Testis (tissue), 3 donors: ENCODE results near the gene CHRNA5. TPM values are rescaled to one million over a fixed set of nuclear protein-coding genes. Genes with fewer than 3 reads are reported as not detected.

Source experiments
- DNase-seq: peaks from one replicate; pipeline ENCODE4 v3.0.0-alpha.2; 2019
- H3K27ac ChIP-seq, 2 donors: fragments of 200-600 bp; sonication (generic); one replicate each; pipeline ENCODE4 v1.5.1; 2019
- H3K27me3 ChIP-seq: fragments of 200-600 bp; sonication (generic); one replicate; pipeline ENCODE4 v1.5.1; 2019
- H3K36me3 ChIP-seq: fragments of 200-600 bp; sonication (generic); one replicate; pipeline ENCODE4 v1.5.1; 2017; ENCODE audit warnings: low read depth; ENCODE audit errors: missing control alignments
- H3K4me1 ChIP-seq: fragments of 200-600 bp; sonication (generic); one replicate; pipeline ENCODE4 v1.5.1; 2019
- H3K4me3 ChIP-seq, 2 donors: fragments of 200-600 bp; sonication (generic); one replicate each; pipeline ENCODE4 v1.5.1; 2017 to 2019
- H3K9me3 ChIP-seq: fragments of 200-600 bp; sonication (generic); one replicate; pipeline ENCODE4 v1.5.1; 2017
- POLR2A ChIP-seq: fragments of 450-650 bp; IDR thresholded peaks from one replicate; pipeline ENCODE4 v1.6.1; 2017; ENCODE audit warnings: antibody characterized with exemption, mild to moderate bottlenecking, moderate library complexity
- WGBS, 2 donors: methylation state at CpG; one replicate each; pipeline ENCODE4 v1.1.5; 2018; 5-methylcytosine and 5-hydroxymethylcytosine counted together
- intact Hi-C: fragments of 100-400 bp; cut with DNase I; formaldehyde crosslinking; loops from one replicate; pipeline ENCODE4 v1.15.1; 2023; ENCODE audit warnings: low total_unique reads
- polyA plus RNA-seq: library from polyadenylated mRNA; stranded (reverse); fragments of 350-450 nt; fragmentation: Illumina TruSeq; extraction: RNeasy Lipid Tissue Mini Kit (QIAGEN cat#74804); gene quantifications from one replicate; pipeline ENCODE4 v1.2.3, GENCODE V29; 2014; ENCODE audit warnings: low read depth, low replicate concordance; ENCODE audit not compliant: insufficient read depth
- total RNA-seq, 2 donors: library from RNA; depleted of rRNA; stranded (reverse); fragments of >200 nt; gene quantifications; one replicate each; pipeline ENCODE4 v1.2.3, GENCODE V29; 2016
- TF ChIP-seq, protein P1 (sequence below), 3 experiments: fragments of 450-650 bp in 2 of 3; fragments of 200-600 bp in 1 of 3; sonication (generic) in 1 of 3; IDR thresholded peaks; one replicate each; pipeline ENCODE4 v1.5.1; 2016 to 2019; ENCODE audit warnings: antibody characterized with exemption in 3 of 3, mild to moderate bottlenecking in 2 of 3, moderate library complexity in 1 of 3

CHRNA5 gene
- total and polyA plus RNA-seq, 3 donors from 2014 or later, result 3.5 to 4.4 (median 3.7) TPM

DNA sequence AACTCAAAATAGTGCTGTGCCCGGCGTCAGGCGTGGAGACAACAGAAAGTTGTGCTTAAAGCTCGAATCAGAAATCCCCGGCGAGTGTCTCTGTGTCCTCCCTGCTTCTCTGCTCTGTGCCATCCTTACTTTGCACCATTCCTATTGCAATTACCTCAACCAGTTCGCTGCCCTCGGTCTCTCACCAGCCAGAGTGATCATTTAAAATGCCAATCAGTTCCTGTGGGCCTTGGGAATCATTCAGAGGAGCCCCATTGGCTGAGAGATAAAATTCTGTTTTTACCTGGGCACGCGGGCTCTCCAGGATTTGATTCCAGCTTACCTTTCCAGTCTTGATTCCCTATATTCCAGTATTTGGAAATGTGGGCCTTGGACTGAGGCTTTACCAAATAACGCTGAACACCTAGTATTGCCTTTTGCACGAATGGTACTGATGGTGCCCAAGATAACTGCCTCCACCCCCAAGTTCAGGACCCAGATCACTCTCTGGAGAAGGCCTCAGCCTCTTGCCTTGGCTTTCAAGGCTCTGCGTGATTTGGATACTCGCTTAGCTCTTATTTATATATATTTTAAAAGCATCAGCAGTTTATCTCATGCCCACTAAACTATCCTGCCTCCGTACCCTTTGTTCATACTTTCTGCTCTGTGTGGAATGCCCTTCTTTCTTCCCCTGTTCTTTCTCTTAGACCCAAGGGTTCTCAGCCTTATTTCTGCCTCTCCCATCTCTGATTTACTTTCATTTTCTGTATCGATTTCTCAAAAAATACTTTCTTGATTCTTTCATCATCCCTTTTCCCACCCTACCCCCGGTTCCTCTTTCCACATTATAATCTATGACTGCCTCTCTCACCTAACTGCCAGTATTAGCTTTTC lies 24.2 kb upstream of the CHRNA5 start:
- Histone ChIP-seq H3K27me3 (no peaks in the 10 kb centered on the region), H3K4me3 (peak overlapping the region; percentile 93 to 96), H3K27ac (peak overlapping the region; percentile 97 to 98), H3K36me3 (no peaks in the 10 kb centered on the region), H3K4me1 (peaks cover 11% of the 10 kb centered on the region), H3K9me3 (no peaks in the 10 kb centered on the region)
- DNase-seq, result no peak
- TF ChIP-seq, protein P1, sequence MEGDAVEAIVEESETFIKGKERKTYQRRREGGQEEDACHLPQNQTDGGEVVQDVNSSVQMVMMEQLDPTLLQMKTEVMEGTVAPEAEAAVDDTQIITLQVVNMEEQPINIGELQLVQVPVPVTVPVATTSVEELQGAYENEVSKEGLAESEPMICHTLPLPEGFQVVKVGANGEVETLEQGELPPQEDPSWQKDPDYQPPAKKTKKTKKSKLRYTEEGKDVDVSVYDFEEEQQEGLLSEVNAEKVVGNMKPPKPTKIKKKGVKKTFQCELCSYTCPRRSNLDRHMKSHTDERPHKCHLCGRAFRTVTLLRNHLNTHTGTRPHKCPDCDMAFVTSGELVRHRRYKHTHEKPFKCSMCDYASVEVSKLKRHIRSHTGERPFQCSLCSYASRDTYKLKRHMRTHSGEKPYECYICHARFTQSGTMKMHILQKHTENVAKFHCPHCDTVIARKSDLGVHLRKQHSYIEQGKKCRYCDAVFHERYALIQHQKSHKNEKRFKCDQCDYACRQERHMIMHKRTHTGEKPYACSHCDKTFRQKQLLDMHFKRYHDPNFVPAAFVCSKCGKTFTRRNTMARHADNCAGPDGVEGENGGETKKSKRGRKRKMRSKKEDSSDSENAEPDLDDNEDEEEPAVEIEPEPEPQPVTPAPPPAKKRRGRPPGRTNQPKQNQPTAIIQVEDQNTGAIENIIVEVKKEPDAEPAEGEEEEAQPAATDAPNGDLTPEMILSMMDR (IDR thresholded peaks at IDR 0.05), result no peak
- TF ChIP-seq POLR2A, result no peak
- intact Hi-C loops, result no loop called here
- WGBS, 2 donors, result 3 to 4% methylated on average over 13 to 17 of the region's 17 CpGs

DNA sequence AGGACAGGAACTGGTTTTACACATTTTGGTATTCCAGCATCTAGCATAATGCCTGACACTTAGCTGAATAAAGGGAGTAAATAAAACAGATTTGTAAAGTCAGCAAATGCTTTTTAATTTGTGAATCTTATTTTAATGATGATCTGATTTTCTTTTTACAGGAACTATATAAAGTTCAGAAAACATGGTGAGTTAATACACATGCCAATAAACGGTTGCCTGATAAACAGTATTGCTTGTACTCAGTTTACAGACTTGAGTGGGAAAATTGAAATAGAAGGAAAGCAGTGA lies 23.6 kb upstream of the CHRNA5 start:
- peak overlapping the region in 1 of 2 donors; percentile 96 for H3K4me3 ChIP-seq
- intact Hi-C loops, result no loop called here

DNA sequence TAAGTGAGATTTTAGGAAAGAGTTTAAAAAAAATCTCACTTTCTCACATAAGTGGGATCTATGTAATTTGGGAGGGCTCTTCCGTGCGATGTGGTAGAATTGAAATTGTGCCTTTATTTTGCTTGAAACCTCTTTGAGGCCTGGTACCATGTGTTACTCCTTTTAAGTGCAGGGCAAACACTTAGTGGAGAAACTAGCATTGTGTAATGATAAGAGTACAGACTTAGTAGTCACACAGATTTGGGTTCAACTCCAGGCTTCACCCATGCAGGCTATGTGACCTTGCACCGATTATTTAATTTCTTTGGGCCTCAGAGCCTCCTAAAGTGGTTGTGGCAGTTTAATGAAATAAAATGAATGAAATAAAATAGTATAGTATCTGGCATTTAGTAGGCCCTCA lies 22.7 kb upstream of the CHRNA5 start:
- no peaks in the 10 kb centered on the region for H3K9me3 ChIP-seq
- no peak overlapping the region for H3K27ac ChIP-seq
- H3K36me3 ChIP-seq, result no peaks in the 10 kb centered on the region
- no peaks in the 10 kb centered on the region for H3K27me3 ChIP-seq
- TF ChIP-seq, protein P1 (IDR thresholded peaks at IDR 0.05), result no peak
- no peak for TF ChIP-seq POLR2A
- H3K4me3 ChIP-seq, result no peak overlapping the region
- intact Hi-C loops, result no loop called here
- 93 to 94% methylated on average over 3 of the region's 3 CpGs for WGBS, 2 donors
- peaks cover 11% of the 10 kb centered on the region for H3K4me1 ChIP-seq
- DNase-seq, result no peak

More for the DNA sequence above, 23.6 kb upstream of the CHRNA5 start:
- no peaks in the 10 kb centered on the region for H3K9me3 ChIP-seq
- no peaks in the 10 kb centered on the region for H3K27me3 ChIP-seq
- peaks cover 11% of the 10 kb centered on the region for H3K4me1 ChIP-seq
- no peak for DNase-seq
- TF ChIP-seq, protein P1 (IDR thresholded peaks at IDR 0.05), result no peak
- TF ChIP-seq POLR2A, result no peak
- no peak overlapping the region for H3K27ac ChIP-seq
- H3K36me3 ChIP-seq, result no peaks in the 10 kb centered on the region
- 29 to 30% methylated on average over 1 of the region's 1 CpG for WGBS, 2 donors

- intact Hi-C loops, result no loop called here
Measured at GRCh38 chr15:78550194-78550593, 15.1 kb upstream of the CHRNA5 start.

More at GRCh38 chr15:78550194-78550593, 15.1 kb upstream of the CHRNA5 start:
- TF ChIP-seq POLR2A, result no peak
- TF ChIP-seq, protein P1 (IDR thresholded peaks at IDR 0.05), result no peak
- Histone ChIP-seq H3K27me3 (no peaks in the 10 kb centered on the region), H3K4me3 (no peak overlapping the region), H3K27ac (no peak overlapping the region), H3K36me3 (no peaks in the 10 kb centered on the region), H3K4me1 (no peaks in the 10 kb centered on the region), H3K9me3 (no peaks in the 10 kb centered on the region)
- 73 to 77% methylated on average over 6 of the region's 6 CpGs for WGBS, 2 donors
- DNase-seq, result no peak
